ENCODE data around the gene NAT14.

Gene NAT14

GRCh38 chr19:55479451-55480230 lies 5.3 kb upstream of the NAT14 start:
- H3K4me2 ChIP-seq: no peak overlapping the region
- H3K4me3 ChIP-seq (IDR thresholded peaks at IDR 0.05; ENCODE audit: insufficient read depth, low read depth, low read length): no peak overlapping the region
- H3K9ac ChIP-seq: no peak overlapping the region
- H2AFZ ChIP-seq (ENCODE audit: low read depth): no peak overlapping the region
- no peaks in the 10 kb centered on the region for H3K36me3 ChIP-seq (ENCODE audit: insufficient read depth)
- no peaks in the 10 kb centered on the region for H4K20me1 ChIP-seq (ENCODE audit: insufficient read depth)
- peaks cover 11% of the 10 kb centered on the region; the same call in 1 of the 2 replicates for H3K79me2 ChIP-seq (ENCODE audit: insufficient read depth, low read depth)
- no peak overlapping the region for H3K27ac ChIP-seq
- TF ChIP-seq CTCF (conservative IDR thresholded peaks at IDR 0.05; ENCODE audit: low read depth, low read length): no peak
- H3K27me3 ChIP-seq (ENCODE audit: insufficient read depth, low read depth): no peaks in the 10 kb centered on the region
- peaks cover 21% of the 10 kb centered on the region for H3K4me1 ChIP-seq (ENCODE audit: low read depth, poor library complexity, severe bottlenecking)

- Histone ChIP-seq H3K27me3 (ENCODE audit: insufficient read depth, low read depth) (peaks cover 5% of the 10 kb centered on the region; the same call in 1 of the 2 replicates), H4K20me1 (ENCODE audit: insufficient read depth) (no peaks in the 10 kb centered on the region), H3K4me3 (IDR thresholded peaks at IDR 0.05; ENCODE audit: insufficient read depth, low read depth, low read length) (no peak overlapping the region), H3K27ac (no peak overlapping the region), H3K4me2 (no peak overlapping the region), H3K4me1 (ENCODE audit: low read depth, poor library complexity, severe bottlenecking) (peaks cover 12% of the 10 kb centered on the region), H3K79me2 (ENCODE audit: insufficient read depth, low read depth) (peaks cover 11% of the 10 kb centered on the region; the same call in 1 of the 2 replicates), H3K36me3 (ENCODE audit: insufficient read depth) (no peaks in the 10 kb centered on the region), H3K9ac (no peak overlapping the region), H2AFZ (ENCODE audit: low read depth) (no peak overlapping the region)
- no peak for TF ChIP-seq CTCF (conservative IDR thresholded peaks at IDR 0.05; ENCODE audit: low read depth, low read length)
Measured at GRCh38 chr19:55481148-55481793, 3.7 kb upstream of the NAT14 start.

GRCh38 chr19:55481794-55482155 lies 3.2 kb upstream of the NAT14 start:
- peaks cover 11% of the 10 kb centered on the region; the same call in 1 of the 2 replicates for H3K79me2 ChIP-seq (ENCODE audit: insufficient read depth, low read depth)
- no peaks in the 10 kb centered on the region for H3K36me3 ChIP-seq (ENCODE audit: insufficient read depth)
- no peaks in the 10 kb centered on the region for H4K20me1 ChIP-seq (ENCODE audit: insufficient read depth)
- peaks cover 12% of the 10 kb centered on the region for H3K4me1 ChIP-seq (ENCODE audit: low read depth, poor library complexity, severe bottlenecking)
- peaks cover 7% of the 10 kb centered on the region; the same call in 1 of the 2 replicates for H3K27me3 ChIP-seq (ENCODE audit: insufficient read depth, low read depth)
- H2AFZ ChIP-seq (ENCODE audit: low read depth): no peak overlapping the region
- TF ChIP-seq CTCF (conservative IDR thresholded peaks at IDR 0.05; ENCODE audit: low read depth, low read length): no peak
- no peak overlapping the region for H3K27ac ChIP-seq
- H3K9ac ChIP-seq: no peak overlapping the region
- H3K4me3 ChIP-seq (IDR thresholded peaks at IDR 0.05; ENCODE audit: insufficient read depth, low read depth, low read length): no peak overlapping the region
- no peak overlapping the region for H3K4me2 ChIP-seq

- H3K27me3 ChIP-seq (ENCODE audit: insufficient read depth, low read depth): peaks cover 12% of the 10 kb centered on the region; the same call in 1 of the 2 replicates
- no peaks in the 10 kb centered on the region for H4K20me1 ChIP-seq (ENCODE audit: insufficient read depth)
- H2AFZ ChIP-seq (ENCODE audit: low read depth): no peak overlapping the region
- H3K79me2 ChIP-seq (ENCODE audit: insufficient read depth, low read depth): peaks cover 11% of the 10 kb centered on the region; the same call in 1 of the 2 replicates
- H3K9ac ChIP-seq: no peak overlapping the region
- H3K4me3 ChIP-seq (IDR thresholded peaks at IDR 0.05; ENCODE audit: insufficient read depth, low read depth, low read length): no peak overlapping the region
- no peak overlapping the region for H3K27ac ChIP-seq
- no peak for TF ChIP-seq CTCF (conservative IDR thresholded peaks at IDR 0.05; ENCODE audit: low read depth, low read length)
- H3K4me1 ChIP-seq (ENCODE audit: low read depth, poor library complexity, severe bottlenecking): peaks cover 12% of the 10 kb centered on the region
- no peaks in the 10 kb centered on the region for H3K36me3 ChIP-seq (ENCODE audit: insufficient read depth)
- no peak overlapping the region for H3K4me2 ChIP-seq
Measured at GRCh38 chr19:55482156-55482961, 2.6 kb upstream of the NAT14 start.
